GM21447 (cell line): ENCODE measurements around the gene ATG2A.
"Not testable (repeated sequence)": the region's sequence is repeated elsewhere in the genome, so short reads cannot be mapped to it uniquely, and the experiment has no call there.

Source experiments
- ATAC-seq: cut with Tn5 transposase; IDR thresholded peaks from one replicate; pipeline ENCODE4 v1.9.1; 2021; ENCODE audit not compliant: unreplicated experiment

ATG2A gene

DNA sequence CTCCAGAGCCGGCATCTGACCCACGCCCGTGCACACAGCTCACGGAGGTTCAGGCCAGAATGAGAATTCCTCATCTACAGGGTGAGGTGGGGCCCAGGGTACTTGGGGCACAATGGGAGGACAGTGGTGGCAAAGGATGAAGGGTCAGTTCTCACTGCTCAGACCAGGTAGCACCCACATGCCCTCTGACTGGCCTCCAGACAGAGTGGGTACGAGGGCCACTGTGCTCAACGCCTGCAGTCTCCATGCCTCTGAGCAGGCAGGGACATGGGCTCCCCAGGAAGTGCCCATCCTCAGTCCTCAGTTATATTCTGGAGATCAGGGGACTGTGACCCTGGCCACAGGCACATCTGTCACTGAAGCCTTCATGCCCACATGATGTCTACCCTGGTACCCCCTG is 59.5 kb downstream of the ATG2A start:
- no peak for ATAC-seq

DNA sequence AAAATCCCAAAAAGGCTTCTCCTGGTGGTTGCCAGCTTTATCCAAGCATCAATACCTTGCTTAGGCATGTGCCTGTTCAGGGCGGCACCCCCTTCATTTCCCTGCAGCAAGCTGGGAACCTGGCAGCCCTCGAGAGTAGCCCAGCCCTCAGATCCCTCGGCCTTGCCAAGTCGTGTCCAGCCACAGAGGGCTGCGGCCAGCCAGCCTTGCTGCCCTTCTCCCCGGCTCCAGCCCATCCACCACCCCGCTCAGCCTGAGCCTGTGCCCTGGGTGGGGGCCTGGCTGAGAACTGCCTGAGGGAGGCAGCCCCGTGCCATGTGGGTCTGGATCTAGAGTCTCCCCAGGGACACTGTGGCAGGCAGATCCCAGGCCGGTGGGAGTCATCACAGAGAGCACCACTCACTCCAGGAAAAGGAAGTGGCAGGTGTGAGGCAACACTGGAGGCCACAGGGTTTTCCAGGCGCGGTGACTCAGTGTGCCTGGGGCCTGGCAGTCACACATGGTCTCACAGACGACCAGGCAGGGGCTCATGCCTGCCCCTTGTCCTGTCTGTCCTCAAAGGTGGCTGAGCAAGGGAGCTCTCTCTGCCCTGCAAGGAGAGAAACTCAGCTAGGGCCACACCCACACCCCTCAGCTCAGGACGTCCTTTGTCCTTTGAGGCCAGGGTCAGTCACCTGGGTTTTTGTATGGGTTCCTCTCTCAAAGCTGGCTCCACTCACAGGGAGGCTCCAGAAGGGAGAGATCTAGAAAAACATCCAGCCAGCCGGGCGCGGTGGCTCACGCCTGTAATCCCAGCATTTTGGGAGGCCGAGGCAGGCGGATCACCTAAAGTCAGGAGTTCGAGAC is 60.4 kb downstream of the ATG2A start:
- no peak for ATAC-seq

DNA sequence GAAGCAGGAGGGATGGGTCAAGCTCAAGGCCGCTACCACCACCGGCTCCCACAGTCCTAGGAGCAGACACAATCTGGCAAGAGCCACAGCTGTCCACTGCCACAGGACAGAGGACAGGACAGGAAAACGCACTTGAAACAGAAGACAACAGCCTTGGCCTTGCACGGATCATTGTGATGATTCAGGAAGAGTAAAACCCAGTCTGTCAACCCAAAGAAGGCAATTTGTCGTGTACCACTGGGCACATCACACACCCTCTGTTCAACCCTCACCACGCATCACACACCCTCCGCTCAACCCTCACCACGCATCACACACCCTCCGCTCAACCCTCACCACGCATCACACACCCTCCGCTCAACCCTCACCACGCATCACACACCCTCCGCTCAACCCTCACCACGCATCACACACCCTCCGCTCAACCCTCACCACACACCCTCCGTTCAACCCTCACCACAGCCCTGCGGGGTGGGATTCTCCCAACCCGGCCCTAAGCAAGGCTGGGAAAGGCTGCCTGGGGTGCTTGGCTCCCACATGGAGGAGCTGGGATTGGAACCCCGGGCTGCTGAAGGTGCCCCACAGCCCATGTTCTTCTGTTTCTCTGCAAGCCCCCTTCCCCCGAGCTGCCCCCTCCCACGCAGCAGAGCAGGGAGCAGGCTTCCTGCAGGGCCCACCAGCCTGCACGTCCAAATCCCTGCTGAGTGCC is 61.3 kb downstream of the ATG2A start:
- no peak for ATAC-seq

DNA sequence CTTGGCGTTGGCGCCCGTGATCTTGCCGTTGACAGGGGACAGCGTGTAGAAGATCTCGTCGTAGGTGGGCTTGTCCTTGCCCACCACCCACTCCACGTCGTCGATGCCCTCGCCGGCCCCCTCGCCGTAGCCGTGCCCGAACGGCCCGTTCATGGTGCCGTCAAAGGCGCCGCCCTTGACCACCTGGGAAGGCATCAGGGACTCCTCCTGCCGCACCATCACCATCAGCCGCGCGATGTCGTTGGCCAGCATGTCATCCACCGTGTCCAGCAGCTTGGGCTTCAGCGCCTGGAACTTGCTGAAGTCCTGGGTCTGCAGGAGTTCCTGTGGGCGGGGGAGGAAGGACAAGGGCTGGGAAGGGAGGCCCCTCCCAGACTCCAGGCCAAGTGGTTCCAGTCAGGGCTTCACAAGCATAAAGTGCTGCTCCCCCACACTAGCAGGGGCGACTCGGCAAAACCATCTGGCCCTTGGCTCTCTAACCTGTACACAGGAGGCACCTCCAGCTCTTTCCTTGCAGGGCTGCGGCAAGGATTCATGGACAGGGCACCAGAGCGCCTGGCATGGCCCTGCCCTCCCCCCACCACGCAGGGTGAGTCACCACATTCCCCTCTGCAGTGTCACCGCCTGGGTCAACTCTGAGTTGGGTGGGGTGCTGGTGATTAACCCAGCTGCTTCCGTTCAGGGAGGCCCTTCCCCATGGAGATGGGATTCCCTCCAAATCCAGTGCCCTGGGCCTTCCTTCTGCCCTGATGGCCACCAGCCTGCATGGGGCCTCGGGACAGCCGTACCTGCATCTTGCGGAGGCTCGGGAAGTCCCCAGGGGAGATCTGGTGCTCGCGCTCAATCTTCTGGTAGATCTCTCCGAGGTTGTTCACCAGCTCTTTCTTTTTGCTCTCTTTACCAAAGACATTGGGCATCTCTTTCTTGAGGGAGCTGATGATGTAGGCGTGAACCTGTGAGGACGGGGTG is 62.2 kb downstream of the ATG2A start:
- ATAC-seq: no peak

DNA sequence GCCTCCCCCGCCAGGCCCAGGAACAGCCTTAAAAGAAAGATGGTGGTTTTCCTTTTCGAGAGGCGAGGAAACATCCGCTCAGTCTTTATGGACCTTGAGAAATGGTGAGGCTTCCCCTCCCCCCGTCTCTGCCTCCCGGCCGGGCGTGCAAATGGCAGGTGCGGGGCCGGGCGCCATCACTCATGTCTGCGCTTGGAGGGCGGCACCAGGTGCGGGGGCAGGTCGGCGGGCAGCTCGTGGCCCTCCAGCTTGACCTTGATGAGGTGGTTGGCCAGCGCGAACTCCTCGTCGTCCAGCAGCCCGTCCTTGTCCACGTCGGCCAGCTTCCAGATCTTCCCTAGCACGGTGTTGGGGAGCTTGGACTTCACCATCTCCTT is 62.9 kb downstream of the ATG2A start:
- ATAC-seq: no peak

DNA sequence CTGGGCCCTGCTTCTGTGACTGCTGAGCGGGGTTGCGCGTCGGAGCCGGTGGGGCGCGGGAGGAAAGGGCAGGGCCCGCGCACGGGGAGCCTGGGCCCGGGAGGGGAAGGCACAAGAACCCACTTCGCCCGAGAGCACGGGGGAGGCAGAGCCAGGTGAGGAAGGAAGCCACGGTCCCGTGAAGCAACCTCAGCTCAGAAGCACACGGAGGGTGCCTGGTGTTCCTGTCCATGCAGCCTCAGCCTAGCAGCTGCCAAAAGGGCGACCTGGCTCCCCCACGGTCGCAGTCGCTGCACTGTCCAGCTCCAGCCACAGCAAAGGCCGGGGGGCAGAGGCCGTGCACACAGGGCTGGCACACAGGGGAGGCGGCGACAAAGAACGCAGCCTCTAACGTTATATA is 63.3 kb downstream of the ATG2A start:
- no peak for ATAC-seq

DNA sequence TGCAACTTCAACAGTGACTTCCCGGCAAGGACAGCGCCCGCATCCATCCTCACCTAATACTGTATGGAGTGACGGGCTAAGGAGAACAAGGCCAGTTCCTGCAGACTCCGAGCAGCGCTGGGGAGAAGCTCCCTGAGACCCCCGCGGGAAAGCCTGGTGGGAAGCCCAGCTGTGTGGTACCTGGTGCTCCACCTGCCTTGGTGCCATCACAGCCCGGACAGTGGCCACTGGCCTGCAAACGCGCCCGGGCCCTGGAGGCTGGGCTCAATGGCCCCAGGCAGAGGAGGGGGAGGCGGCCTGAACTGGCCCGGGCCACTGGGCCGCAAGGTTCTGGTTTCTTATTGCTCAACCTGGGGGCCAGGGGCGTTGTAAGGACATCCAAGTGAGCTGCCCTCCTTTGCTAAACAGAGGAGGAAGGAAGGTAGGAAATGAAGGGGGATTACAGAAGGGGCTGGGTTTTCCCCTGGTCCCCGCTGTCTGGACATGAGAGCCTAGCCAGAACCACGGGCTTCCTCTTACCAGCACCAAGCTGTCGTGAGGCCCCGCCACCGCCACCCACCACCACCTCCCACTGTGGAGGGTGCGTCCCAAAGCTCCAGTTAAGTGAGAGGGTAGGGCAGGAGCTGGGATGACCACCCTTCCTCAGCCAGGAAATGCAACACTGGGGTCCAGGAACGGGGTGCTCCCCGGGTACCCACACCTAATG is 64.1 kb downstream of the ATG2A start:
- no peak for ATAC-seq

DNA sequence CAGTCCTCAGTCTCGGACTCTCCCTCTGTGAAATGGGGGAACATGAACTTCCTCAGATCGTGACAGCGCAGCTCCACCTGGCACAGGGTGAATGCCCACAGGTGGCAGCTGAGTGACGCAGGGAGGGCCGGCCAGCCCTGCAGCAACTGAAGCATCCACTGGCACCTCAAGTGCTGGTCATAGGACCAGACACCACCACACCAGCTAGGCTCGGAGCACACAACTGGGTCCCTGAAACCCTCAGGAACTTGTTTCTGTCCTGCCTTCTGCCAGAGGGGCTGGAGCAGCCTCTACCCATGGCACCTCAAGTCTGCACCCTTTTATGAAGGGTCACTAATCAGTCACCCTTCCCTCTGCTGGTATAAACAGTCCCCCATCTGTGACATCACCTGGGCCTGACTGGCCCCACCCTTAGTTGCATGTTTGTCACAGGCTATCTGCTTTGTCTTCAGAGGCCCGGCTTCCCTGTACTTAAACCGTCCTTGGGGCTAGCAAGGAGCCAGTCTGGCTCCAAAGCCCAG is 65.1 kb downstream of the ATG2A start:
- peak; percentile 11 for ATAC-seq

DNA sequence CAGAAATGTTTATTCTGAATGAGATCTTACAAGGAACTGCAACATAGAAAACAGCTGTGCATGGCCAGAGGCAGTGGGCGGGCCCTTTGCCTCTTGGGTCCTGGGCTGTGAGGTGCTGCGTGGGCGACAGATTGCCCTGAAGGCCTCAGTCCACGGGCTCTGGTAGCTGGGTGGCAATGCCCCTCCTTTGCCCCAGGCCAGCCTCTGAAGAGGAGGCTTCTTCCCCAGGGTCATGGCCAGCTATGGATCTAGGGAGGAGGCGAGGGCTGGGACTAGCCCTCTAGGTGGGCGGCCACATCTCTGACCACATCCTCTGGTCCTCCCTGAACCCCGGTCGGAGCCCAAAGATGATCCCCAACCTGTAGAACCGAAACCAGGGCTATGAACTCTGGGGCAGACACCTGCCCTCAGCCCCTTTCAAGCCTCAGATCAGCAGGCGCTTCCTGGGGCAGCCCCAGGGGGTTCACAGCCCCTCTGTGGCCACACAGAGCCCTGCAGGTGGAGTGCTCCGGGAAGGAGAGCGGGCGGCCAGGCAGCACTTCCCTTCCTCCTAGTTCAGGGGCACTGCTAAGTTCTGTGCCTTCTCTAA is 65.9 kb downstream of the ATG2A start:
- peak; percentile 64 for ATAC-seq

DNA sequence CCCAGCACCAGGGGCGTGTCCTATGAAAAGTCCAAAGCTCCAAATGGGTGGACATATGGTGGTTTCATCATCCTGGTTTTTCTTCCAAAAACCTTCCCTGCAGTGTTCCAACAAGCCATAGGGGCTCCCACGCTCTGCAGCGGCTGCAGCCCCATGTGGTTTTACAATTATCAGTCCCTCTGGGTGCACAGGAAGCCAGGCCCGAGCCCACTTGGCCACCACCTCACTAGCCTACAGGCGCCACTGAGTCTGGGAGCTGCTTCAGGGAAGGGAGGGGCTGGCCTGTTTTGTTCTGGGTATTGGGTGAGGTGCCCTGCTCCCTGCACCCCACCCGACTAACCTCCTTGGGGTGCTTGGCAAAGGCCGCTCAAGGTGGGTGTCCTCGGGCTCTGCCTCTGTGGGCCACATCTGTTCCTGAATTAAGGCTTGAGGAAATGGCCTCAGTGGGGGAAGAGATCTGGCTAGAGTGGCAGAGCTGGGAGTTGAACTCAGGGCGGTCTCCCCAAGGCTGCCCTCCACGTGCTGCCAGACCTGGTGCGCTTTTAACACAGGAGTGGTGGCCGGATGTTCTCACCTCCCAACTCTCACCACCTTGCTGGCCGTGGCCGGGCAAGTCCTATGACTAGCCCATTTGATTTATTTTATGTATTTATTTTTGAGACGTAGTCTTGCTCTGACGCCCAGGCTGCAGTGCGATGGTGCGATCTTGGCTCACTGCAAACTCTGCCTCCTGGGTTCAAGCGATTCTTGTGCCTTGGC is 67.2 kb downstream of the ATG2A start:
- no peak for ATAC-seq

DNA sequence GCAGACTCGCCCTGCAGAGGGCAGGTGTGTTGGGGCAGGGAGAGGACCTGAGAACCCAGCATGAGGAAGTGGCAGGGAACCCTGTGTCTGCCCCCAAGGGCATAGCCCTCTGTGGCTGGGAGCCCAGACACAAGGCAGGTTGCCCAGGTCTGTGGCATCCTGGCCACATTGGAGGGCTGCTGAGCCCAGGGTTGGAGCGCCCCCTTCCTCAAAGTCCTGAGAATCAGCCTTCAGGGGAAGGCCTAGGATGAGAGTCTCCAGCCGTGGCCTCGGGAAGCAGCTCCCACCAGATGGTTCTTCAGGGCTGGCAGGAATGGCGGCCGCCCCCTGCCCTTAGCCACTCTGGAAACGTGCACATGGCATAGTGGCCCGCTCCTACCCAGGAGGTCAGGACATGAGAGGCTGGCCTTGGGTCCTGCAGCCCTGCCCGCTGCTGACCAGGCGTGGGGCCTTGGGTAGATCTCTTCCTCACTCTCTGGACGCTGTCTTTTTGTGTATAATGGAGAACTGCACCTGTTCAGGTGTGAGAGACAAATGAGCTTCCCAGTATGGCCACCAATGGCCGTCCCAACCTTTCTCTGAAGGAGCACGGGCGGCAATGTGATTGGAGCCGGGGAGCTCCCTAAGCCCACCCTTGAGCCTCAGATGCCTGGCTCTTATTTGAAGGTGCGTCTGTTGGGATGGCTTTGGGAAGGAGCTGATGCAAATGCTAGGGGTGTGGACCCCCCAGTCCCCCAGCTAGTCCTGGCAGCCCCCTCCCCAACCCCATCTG is 68.0 kb downstream of the ATG2A start:
- ATAC-seq: no peak

DNA sequence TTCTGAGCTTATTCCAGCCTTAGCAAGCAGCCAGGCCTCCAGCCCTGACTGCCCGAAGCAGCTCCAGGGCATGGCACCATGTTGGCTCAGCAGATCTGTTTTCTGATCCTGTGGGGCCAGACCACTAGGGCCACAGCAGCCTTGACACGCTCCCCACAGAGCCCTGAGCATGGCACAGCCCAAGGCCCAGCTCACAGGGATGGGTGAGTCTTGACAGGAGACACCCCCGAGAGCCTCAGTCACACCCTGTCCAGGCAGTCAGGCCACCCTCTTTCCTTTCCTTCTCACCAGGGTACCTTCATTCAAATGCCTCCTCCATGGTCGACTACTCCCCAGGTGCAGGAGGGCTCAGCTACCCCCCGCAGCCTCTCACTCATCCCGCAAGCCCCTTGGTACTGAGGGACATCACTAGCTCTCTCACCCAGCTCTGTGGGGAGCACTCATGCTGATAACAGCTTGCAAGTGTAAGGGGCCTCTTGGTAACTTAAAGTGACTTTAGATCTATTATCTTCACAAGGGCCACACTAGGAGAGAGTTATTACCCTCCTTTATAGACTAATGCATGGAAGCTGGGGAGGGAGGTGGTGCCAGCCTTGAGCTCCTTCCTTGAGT is 68.7 kb downstream of the ATG2A start:
- ATAC-seq: no peak

DNA sequence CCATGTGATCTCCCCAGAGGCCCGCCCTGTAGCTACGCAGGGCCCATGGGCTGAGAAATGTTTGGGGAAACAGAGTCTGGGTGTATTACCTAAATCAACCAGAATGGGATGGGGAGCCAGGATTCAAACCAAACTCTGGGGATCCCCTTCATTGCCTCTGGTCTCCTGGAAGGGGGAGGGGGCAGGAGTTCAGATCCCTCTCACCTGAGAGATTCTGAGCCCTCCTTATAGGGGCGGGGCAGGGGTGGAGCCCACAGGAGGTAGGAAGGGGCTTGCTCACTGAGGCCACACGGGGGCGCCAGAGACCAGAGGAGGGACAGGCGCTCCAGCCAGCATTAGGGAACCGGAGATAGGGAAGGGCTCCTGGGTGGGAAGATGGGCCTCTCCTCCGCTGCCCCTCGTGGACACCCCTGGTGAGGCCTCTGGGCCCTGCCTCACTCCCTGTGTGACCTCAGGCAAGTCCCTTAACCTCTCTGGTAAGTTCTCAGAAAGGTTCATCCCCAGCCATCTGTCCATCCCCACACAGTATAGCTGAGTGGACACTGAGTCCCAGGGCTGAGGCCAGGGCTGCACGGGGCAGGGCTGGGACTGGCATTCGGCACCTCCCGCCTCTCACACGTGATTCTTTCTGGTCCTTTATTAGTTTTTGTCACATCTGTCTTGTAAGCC is 69.9 kb downstream of the ATG2A start:
- no peak for ATAC-seq

DNA sequence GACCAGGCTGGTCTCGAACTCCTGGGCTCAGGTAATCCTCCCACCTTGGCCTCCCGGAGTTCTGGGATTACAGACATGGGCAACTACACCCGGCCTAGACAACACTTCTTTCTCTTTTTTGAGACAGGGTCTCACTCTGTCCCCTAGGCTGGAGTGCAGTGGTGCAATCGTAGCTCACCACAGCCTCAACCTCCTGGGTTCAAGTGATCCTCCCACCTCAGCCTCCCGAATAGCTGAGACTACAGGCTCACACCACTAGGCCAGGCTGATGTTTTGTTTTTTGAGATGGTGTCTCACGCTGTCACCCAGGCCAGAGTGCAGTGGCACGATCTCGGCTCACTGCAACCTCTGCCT is 71.3 kb downstream of the ATG2A start:
- not testable (repeated sequence) for ATAC-seq

DNA sequence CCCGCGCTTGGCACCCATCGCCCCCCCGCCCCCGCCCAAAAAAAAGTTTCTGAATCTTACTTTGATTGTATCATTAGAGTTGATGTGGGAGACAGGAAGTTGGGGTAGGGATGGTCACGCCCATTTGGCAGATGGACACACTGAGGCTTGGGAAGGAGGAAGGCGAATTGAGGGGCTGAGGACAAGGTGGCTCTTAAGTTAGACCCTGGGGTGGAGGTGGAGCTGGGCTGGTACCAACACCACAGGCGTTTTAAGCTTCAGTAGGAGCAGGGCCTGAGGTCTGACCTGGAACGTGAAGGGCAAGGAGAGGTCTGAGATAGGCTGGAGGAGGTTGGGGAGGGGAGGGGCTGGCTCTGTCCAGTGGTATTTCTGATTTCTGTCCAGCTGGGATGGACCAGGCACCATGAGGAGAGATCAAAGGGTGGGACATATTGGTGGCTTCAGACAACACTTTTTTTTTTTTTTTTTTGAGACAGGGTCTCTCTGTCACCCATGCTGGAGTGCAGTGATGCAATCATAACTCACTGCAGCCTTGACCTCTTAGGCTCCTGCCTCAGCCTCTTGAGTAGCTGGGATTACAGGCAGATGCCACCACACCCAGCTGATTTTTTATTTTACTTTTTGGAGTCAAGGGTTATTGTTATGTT is 71.8 kb downstream of the ATG2A start:
- no peak for ATAC-seq
